K562 (cell line): Measurements from ENCODE around the gene PSD4. TPM values are rescaled to one million over a fixed set of nuclear protein-coding genes. Genes with fewer than 3 reads are reported as not detected.

ENCODE experiments used
- ATAC-seq: fragments of 200-7000 bp; cut with Tn5 transposase; 3 replicates; pipeline ENCODE4 v1.9.1; 2020; ENCODE audit warnings: moderate library complexity
- BruUV-seq: library from RNA; stranded (reverse); fragments of 400-500 nt; replicated peaks from 2 replicates; lab custom pipeline; 2021; lab: Mats Ljungman, UMichigan
- CTCF ChIA-PET: fragments of 300-600 bp; formaldehyde crosslinking; extraction: SDS; loops from one replicate; lab custom pipeline; 2021; ENCODE audit warnings: low intra/inter-chr PET ratio; lab: Yijun Ruan, JAX
- POLR2A ChIA-PET: fragments of 300-600, 350-650 bp; sonication (Branson Sonifier 250); formaldehyde crosslinking; extraction: SDS; loops from one replicate; lab custom pipeline; 2021; ENCODE audit warnings: antibody characterized with exemption, inconsistent platforms; lab: Yijun Ruan, JAX
- DNase-seq, 4 experiments: peaks; one replicate each; pipeline versions ENCODE4 v3.0.0 to v3.0.0-alpha.2; 2011 to 2018; ENCODE audit warnings: low spot score in 3 of 4, mixed read lengths in 3 of 4; ENCODE audit errors: extremely low read depth in 1 of 4
- FAIRE-seq: peaks from 2 replicates; lab custom pipeline; 2011; peaks lifted over from hg19 to GRCh38; lab: Jason Lieb, UNC
- H2AFZ ChIP-seq: 2 replicates; pipeline ENCODE4 v1.6.0; 2011; ENCODE audit warnings: low read depth, low read length, control low read depth, inconsistent platforms
- H3K27ac ChIP-seq: fragments of 200-600 bp; 3 replicates; pipeline ENCODE4 v1.8.0; 2011; ENCODE audit warnings: low read depth, mild to moderate bottlenecking, control low read depth, inconsistent platforms, low read length, moderate library complexity, mixed read lengths; ENCODE audit errors: extremely low read depth
- H3K27me3 ChIP-seq, 2 experiments: fragments of 300-600 bp in 1 of 2; 2 replicates in 1 of 2; 3 replicates in 1 of 2; pipeline versions ENCODE4 v1.6.0 to v1.8.0; 2011; ENCODE audit warnings: inconsistent platforms in 2 of 2, low read length in 2 of 2, mild to moderate bottlenecking in 1 of 2, mixed read lengths in 1 of 2, moderate library complexity in 1 of 2; ENCODE audit not compliant: control insufficient read depth in 2 of 2, insufficient read depth in 2 of 2
- H3K36me3 ChIP-seq: fragments of 300-600 bp; 3 replicates; pipeline ENCODE4 v1.8.0; 2011; ENCODE audit warnings: mild to moderate bottlenecking, low read length, inconsistent platforms; ENCODE audit not compliant: control insufficient read depth, insufficient read depth
- H3K4me1 ChIP-seq, 2 experiments: fragments of 200-600 bp in 1 of 2; replicated peaks in 1 of 2; 2 replicates in 1 of 2; 3 replicates in 1 of 2; pipeline versions ENCODE4 v1.5.1 to v1.8.0; 2011; ENCODE audit warnings: inconsistent platforms in 2 of 2, low read length in 2 of 2, mild to moderate bottlenecking in 1 of 2, mixed read lengths in 1 of 2, moderate library complexity in 1 of 2; ENCODE audit not compliant: control insufficient read depth in 2 of 2, insufficient read depth in 2 of 2
- H3K4me2 ChIP-seq: 2 replicates; pipeline ENCODE4 v1.6.1; 2011; ENCODE audit warnings: low read length, control low read depth, inconsistent platforms, mixed read lengths; ENCODE audit not compliant: insufficient read depth
- H3K4me3 ChIP-seq: fragments of 200-600 bp; sonication (generic), shearing (Covaris generic); 2 replicates; pipeline ENCODE4 v1.5.1; 2016; ENCODE audit warnings: control low read depth, inconsistent platforms
- H3K79me2 ChIP-seq: fragments of 200-600 bp; 3 replicates; pipeline ENCODE4 v1.8.0; 2011; ENCODE audit warnings: low read length, inconsistent platforms; ENCODE audit not compliant: control insufficient read depth, insufficient read depth
- H3K9ac ChIP-seq, 2 experiments: 2 replicates each; pipeline versions ENCODE4 v1.6.0 to v1.6.1; 2011; ENCODE audit warnings: low read depth in 2 of 2, low read length in 2 of 2, control low read depth in 1 of 2, inconsistent platforms in 1 of 2, mild to moderate bottlenecking in 1 of 2, mixed read lengths in 1 of 2; ENCODE audit not compliant: insufficient read depth in 1 of 2
- H3K9me1 ChIP-seq: one replicate; pipeline ENCODE4 v1.6.0; 2011; ENCODE audit warnings: inconsistent platforms, mild to moderate bottlenecking, low read length, moderate library complexity; ENCODE audit not compliant: control insufficient read depth, insufficient read depth
- H3K9me3 ChIP-seq: replicated peaks from 2 replicates; pipeline ENCODE4 v1.5.1; 2011; ENCODE audit warnings: low read depth, low read length, inconsistent platforms; ENCODE audit not compliant: control insufficient read depth, insufficient read depth
- H4K20me1 ChIP-seq: replicated peaks from 2 replicates; pipeline ENCODE4 v1.6.1; 2011; ENCODE audit warnings: low read length, inconsistent platforms, mixed read lengths; ENCODE audit not compliant: control insufficient read depth, insufficient read depth
- CBFA2T3 ChIP-seq: fragments of 450-650 bp; IDR thresholded peaks from 2 replicates; pipeline ENCODE4 v1.6.1; 2017
- HNRNPK ChIP-seq: fragments of 200-400 bp; formaldehyde crosslinking; IDR thresholded peaks from one replicate; pipeline ENCODE4 v1.6.1; 2018; ENCODE audit warnings: mild to moderate bottlenecking, low read depth, low read length; ENCODE audit not compliant: poor library complexity, severe bottlenecking
- SMARCB1 ChIP-seq: IDR thresholded peaks from 2 replicates; pipeline ENCODE4 v1.6.1; 2011; ENCODE audit warnings: improper control_type of control experiment, low read depth; ENCODE audit not compliant: insufficient read length
- SP2 ChIP-seq: IDR thresholded peaks from 2 replicates; pipeline ENCODE4 v1.6.1; 2011; ENCODE audit warnings: mild to moderate bottlenecking, low read depth, low read length, moderate library complexity; ENCODE audit not compliant: poor library complexity, severe bottlenecking; ENCODE audit errors: extremely low read depth
- TFAM ChIP-seq: fragments of 250-450 bp; sonication (Bioruptor Pico); conservative IDR thresholded peaks from 2 replicates; pipeline ENCODE4 v1.5.0; 2021; ENCODE audit warnings: mild to moderate bottlenecking, moderate library complexity
- ZFP36 ChIP-seq: fragments of 150-350 bp; IDR thresholded peaks from 2 replicates; pipeline ENCODE4 v1.6.1; 2018; ENCODE audit warnings: low read length, low read depth; ENCODE audit not compliant: partially characterized antibody
- ZFX ChIP-seq: sonication (generic); formaldehyde crosslinking; IDR thresholded peaks from 2 replicates; pipeline ENCODE4 v1.8.0; 2022; ENCODE audit warnings: mild to moderate bottlenecking, missing genetic modification reagents, moderate library complexity
- ZNF696 ChIP-seq: fragments of 250-450 bp; sonication (Bioruptor Pico); conservative IDR thresholded peaks from 2 replicates; pipeline ENCODE4 v1.4.0; 2020; ENCODE audit warnings: mild to moderate bottlenecking, moderate library complexity
- WGBS: fragments of 100-300 bp; shearing (Covaris generic); methylation state at CpG from one replicate; pipeline ENCODE4 v1.1.6; 2016; ENCODE audit warnings: low coverage, mixed read lengths; ENCODE audit not compliant: insufficient coverage; ENCODE audit errors: missing lambda C conversion rate; 5-methylcytosine and 5-hydroxymethylcytosine counted together
- in situ Hi-C: fragments of 300-500 bp; cut with MboI; formaldehyde crosslinking; loops from 4 replicates; pipeline ENCODE4 v1.15.0; 2018; ENCODE audit warnings: inconsistent platforms, mixed read lengths
- intact Hi-C: fragments of 100-400 bp; cut with micrococcal nuclease; formaldehyde crosslinking; loops from 2 replicates; pipeline ENCODE4 v1.14.2; 2022
- polyA plus RNA-seq, 8 experiments: library from polyadenylated mRNA; depleted of rRNA in 4 of 8; stranded (reverse) in 5 of 8; unstranded in 3 of 8; fragments of >200 nt; fragmentation: Nextera tagmentation in 2 of 8; fragmentation: Illumina TruSeq in 1 of 8; extraction: Ambion mirVana in 2 of 8; extraction: Trizol in 1 of 8; gene quantifications; 2 replicates each; pipeline versions ENCODE4 v1.2.1 to v1.2.3, GENCODE V29; 2011 to 2014; ENCODE audit warnings: inconsistent platforms in 1 of 8, missing spikeins in 1 of 8
- total RNA-seq, 7 experiments: library from RNA; depleted of rRNA in 6 of 7; stranded (reverse); fragments of >200 nt in 6 of 7; fragmentation: Illumina TruSeq in 2 of 7; extraction: Trizol in 2 of 7; gene quantifications; 2 replicates each; pipeline versions ENCODE4 v1.2.1 to v1.2.3, GENCODE V29; 2011 to 2021; ENCODE audit warnings: low replicate concordance in 1 of 7
- TF ChIP-seq, protein P1 (sequence below): fragments of 450-650 bp; IDR thresholded peaks from 2 replicates; pipeline ENCODE4 v1.6.1; 2016; ENCODE audit warnings: mild to moderate bottlenecking, moderate library complexity
- TF ChIP-seq, protein P2 (sequence below): sonication (generic); formaldehyde crosslinking; IDR thresholded peaks from 2 replicates; pipeline ENCODE4 v1.8.1; 2022; ENCODE audit warnings: missing genetic modification reagents

The PSD4 gene
- total and polyA plus RNA-seq, 9 of the 15 experiments (the other 6 are each of a cell fraction or from before 2014, with no cell fraction given), result 0.46 to 54.0 (median 20.8) TPM

DNA sequence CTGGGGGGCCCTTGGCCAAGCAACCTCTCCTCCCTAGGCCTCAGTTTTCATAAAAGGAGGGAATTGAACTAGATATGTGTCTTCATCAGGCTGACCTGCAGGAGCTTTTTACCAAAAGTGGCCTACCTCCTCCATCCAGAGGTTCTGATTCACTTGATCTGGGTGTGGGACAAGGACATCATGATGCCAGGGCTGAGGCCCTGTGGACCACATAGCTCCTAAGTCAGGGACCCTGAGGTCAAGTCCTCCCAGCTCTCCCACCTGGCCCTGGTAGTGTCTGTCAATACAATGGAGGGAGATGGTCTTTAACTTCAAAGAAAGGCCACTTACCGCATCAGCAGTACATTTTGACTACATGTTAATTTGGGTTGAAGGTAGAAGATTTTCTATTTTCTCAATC, 35.9 kb upstream of the PSD4 start:
- DNase-seq (no peak), FAIRE-seq (no peak), ATAC-seq (no peak)
- no peaks in the 10 kb centered on the region for H3K79me2 ChIP-seq
- no peaks in the 10 kb centered on the region for H4K20me1 ChIP-seq
- intact Hi-C loops, result loop anchor here (1.0 to 5.0 kb wide), 6 partner anchors 34 to 254 kb away; partner anchors contain the start of gene PSD4
- H3K36me3 ChIP-seq, result no peaks in the 10 kb centered on the region
- H3K4me2 ChIP-seq, result no peak overlapping the region
- peaks cover 3 to 7% of the 10 kb centered on the region in 2 experiments; a peak in 3 of 5 replicates for H3K27me3 ChIP-seq
- POLR2A ChIA-PET, result interaction anchor here (0.6 to 1.0 kb wide), 3 partner anchors 37 to 111 kb away, joined by 3 to 4 read pairs (median 3); no protein-coding TSS in a partner anchor
- TF ChIP-seq ZFP36 (no peak), HNRNPK (no peak), SMARCB1 (no peak), TFAM (CRISPR knock-in tag) (no peak), ZFX (no peak), CBFA2T3 (no peak), ZNF696 (CRISPR knock-in tag) (no peak), SP2 (no peak)
- TF ChIP-seq, protein P1, sequence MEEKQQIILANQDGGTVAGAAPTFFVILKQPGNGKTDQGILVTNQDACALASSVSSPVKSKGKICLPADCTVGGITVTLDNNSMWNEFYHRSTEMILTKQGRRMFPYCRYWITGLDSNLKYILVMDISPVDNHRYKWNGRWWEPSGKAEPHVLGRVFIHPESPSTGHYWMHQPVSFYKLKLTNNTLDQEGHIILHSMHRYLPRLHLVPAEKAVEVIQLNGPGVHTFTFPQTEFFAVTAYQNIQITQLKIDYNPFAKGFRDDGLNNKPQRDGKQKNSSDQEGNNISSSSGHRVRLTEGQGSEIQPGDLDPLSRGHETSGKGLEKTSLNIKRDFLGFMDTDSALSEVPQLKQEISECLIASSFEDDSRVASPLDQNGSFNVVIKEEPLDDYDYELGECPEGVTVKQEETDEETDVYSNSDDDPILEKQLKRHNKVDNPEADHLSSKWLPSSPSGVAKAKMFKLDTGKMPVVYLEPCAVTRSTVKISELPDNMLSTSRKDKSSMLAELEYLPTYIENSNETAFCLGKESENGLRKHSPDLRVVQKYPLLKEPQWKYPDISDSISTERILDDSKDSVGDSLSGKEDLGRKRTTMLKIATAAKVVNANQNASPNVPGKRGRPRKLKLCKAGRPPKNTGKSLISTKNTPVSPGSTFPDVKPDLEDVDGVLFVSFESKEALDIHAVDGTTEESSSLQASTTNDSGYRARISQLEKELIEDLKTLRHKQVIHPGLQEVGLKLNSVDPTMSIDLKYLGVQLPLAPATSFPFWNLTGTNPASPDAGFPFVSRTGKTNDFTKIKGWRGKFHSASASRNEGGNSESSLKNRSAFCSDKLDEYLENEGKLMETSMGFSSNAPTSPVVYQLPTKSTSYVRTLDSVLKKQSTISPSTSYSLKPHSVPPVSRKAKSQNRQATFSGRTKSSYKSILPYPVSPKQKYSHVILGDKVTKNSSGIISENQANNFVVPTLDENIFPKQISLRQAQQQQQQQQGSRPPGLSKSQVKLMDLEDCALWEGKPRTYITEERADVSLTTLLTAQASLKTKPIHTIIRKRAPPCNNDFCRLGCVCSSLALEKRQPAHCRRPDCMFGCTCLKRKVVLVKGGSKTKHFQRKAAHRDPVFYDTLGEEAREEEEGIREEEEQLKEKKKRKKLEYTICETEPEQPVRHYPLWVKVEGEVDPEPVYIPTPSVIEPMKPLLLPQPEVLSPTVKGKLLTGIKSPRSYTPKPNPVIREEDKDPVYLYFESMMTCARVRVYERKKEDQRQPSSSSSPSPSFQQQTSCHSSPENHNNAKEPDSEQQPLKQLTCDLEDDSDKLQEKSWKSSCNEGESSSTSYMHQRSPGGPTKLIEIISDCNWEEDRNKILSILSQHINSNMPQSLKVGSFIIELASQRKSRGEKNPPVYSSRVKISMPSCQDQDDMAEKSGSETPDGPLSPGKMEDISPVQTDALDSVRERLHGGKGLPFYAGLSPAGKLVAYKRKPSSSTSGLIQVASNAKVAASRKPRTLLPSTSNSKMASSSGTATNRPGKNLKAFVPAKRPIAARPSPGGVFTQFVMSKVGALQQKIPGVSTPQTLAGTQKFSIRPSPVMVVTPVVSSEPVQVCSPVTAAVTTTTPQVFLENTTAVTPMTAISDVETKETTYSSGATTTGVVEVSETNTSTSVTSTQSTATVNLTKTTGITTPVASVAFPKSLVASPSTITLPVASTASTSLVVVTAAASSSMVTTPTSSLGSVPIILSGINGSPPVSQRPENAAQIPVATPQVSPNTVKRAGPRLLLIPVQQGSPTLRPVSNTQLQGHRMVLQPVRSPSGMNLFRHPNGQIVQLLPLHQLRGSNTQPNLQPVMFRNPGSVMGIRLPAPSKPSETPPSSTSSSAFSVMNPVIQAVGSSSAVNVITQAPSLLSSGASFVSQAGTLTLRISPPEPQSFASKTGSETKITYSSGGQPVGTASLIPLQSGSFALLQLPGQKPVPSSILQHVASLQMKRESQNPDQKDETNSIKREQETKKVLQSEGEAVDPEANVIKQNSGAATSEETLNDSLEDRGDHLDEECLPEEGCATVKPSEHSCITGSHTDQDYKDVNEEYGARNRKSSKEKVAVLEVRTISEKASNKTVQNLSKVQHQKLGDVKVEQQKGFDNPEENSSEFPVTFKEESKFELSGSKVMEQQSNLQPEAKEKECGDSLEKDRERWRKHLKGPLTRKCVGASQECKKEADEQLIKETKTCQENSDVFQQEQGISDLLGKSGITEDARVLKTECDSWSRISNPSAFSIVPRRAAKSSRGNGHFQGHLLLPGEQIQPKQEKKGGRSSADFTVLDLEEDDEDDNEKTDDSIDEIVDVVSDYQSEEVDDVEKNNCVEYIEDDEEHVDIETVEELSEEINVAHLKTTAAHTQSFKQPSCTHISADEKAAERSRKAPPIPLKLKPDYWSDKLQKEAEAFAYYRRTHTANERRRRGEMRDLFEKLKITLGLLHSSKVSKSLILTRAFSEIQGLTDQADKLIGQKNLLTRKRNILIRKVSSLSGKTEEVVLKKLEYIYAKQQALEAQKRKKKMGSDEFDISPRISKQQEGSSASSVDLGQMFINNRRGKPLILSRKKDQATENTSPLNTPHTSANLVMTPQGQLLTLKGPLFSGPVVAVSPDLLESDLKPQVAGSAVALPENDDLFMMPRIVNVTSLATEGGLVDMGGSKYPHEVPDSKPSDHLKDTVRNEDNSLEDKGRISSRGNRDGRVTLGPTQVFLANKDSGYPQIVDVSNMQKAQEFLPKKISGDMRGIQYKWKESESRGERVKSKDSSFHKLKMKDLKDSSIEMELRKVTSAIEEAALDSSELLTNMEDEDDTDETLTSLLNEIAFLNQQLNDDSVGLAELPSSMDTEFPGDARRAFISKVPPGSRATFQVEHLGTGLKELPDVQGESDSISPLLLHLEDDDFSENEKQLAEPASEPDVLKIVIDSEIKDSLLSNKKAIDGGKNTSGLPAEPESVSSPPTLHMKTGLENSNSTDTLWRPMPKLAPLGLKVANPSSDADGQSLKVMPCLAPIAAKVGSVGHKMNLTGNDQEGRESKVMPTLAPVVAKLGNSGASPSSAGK, result no peak
- TF ChIP-seq, protein P2, sequence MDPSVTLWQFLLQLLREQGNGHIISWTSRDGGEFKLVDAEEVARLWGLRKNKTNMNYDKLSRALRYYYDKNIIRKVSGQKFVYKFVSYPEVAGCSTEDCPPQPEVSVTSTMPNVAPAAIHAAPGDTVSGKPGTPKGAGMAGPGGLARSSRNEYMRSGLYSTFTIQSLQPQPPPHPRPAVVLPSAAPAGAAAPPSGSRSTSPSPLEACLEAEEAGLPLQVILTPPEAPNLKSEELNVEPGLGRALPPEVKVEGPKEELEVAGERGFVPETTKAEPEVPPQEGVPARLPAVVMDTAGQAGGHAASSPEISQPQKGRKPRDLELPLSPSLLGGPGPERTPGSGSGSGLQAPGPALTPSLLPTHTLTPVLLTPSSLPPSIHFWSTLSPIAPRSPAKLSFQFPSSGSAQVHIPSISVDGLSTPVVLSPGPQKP (CRISPR knock-in tag), result no peak
- no peak overlapping the region for H2AFZ ChIP-seq
- no peak overlapping the region for H3K4me3 ChIP-seq
- no peaks in the 10 kb centered on the region for H3K9me1 ChIP-seq
- 90% methylated on average over 1 of the region's 1 CpG for WGBS
- no TSS peak for BruUV-seq
- no peak overlapping the region for H3K9ac ChIP-seq
- H3K27ac ChIP-seq, result no peak overlapping the region
- H3K4me1 ChIP-seq, result peaks cover 0 to 5% of the 10 kb centered on the region in 2 experiments; a peak in 2 of 5 replicates
- H3K9me3 ChIP-seq, result no peaks in the 10 kb centered on the region
- in situ Hi-C loops, result loop anchor here (5.0 kb wide), 1 partner anchor 234 kb away; no protein-coding TSS in a partner anchor
- CTCF ChIA-PET, result interaction anchor here (0.7 to 2.9 kb wide), 3 partner anchors 54 to 252 kb away, joined by 3 to 30 read pairs (median 3); no protein-coding TSS in a partner anchor
